T-helper 22 cell (primary cell): ENCODE measurements around the gene KSR2.
"Not testable (repeated sequence)": the region's sequence is repeated elsewhere in the genome, so short reads cannot be mapped to it uniquely, and the experiment has no call there.

ENCODE experiments used
- DNase-seq: peaks from one replicate; pipeline ENCODE4 v3.0.0-alpha.2; 2020; ENCODE audit warnings: low read depth

The KSR2 gene

DNA sequence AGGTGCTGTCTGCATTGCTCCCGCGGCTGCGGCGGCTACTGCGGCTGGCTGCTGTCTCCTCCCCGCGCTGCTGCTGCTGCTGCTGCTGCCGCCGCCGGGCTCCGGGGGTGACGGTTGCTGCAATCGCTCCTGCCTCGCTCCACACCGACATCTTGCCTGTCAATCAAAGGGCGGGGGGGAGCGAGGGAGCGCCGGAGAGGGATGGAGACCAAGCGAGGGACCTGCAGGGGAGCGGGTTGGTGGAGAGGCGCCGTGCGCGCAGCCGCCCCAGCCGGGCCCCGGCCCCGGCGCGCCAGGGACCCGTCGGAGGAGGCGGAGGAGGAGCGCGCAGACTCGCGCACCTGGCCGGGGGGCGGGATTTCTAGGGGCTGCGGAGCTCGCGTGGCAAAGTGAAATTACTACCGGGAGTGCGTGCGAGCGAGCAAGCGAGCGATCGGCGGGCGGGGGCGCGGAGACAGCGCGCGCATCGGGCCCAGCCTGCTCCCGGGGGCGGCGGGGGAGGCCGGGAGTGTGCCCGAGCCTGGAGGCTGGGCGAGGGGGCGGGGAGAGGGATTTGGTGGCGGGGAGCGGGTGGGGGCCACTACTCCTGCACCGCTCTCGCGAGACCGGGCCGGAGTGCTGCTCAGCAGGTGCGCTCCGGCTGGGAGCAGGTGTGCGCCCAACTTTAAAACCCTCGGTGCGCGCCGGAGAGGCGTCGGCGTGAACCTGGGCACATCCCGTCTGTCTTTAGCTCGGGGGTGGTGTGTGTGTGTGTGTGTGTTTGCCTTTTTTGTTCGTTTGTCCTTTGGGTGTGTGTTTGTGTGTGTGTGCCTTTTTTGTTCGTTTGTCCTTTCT lies at the start of gene KSR2:
Gene KSR2, minus strand, starts transcription at position 165 of the 834 bp plus-strand sequence. CDS start 735 bp downstream, outside the sequence.
- no peak for DNase-seq

DNA sequence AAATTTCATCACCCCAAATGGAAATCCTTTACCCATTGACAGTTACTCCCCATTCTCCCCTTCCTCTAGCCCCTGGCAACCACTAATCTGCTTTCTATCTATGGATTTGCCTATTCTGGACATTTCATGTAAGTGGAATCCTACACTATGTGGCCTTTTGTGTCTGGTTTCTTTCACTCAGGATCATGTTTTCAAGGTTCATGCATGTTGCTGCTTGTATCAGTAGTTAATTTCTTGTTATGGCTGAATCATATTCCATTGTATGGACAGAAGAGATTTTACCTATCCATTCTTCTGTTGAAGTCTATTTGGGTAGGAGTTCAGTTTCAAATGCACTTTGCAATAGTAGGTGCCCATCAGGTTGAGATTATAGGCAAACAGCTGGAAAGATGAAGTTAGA lies 49.1 kb upstream of the KSR2 start:
- no peak for DNase-seq

GRCh38 chr12:118016424-118017264 lies 47.9 kb upstream of the KSR2 start, which contains the start of gene RFC5:
RFC5 (plus strand) TSS chr12:118016703; CDS start chr12:118016828, 125 bp downstream.
- peak; percentile 94 for DNase-seq

DNA sequence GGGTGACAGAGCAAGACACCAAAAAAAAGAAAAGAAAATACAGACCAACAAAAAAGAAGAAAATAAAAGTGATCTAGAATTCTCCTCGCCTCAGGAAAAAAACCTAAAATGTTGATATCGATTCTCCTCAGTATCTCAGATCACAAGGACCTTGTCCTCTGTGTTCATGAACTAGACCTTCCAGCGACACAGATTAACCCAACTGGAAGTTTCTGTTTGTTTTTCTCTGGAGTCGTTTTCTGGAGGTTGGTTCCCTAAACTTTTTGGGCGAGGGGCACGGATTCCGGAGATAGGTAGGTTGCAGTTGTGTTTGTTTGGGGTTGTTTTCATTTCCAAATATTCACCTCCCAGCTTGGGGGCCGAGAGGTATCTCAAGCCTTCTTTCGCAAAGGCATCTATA lies 47.2 kb upstream of the KSR2 start:
- no peak for DNase-seq

- DNase-seq: no peak
Measured at GRCh38 chr12:118015306-118015705, 46.5 kb upstream of the KSR2 start.

DNA sequence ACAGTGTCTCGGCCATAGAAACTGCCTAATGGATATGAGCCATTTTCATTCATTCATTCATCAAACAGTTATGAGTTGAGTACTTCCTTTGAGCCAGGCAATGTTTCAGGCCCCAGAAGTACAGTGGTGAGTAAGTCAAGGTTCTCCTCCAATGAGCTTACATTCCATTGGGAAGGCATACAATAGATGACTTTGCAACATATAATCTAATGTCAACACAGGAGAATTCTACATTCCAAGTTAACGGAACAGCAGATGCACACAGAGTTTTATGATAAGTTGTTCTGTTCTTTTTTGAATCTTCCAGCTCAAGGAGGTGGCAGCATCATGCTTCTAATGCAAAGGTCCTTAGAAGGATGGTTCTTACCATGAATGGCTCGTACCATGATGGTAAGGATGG lies 44.5 kb upstream of the KSR2 start:
- DNase-seq: no peak

- DNase-seq: no peak
Measured at GRCh38 chr12:118011961-118012360, 43.2 kb upstream of the KSR2 start.

DNA sequence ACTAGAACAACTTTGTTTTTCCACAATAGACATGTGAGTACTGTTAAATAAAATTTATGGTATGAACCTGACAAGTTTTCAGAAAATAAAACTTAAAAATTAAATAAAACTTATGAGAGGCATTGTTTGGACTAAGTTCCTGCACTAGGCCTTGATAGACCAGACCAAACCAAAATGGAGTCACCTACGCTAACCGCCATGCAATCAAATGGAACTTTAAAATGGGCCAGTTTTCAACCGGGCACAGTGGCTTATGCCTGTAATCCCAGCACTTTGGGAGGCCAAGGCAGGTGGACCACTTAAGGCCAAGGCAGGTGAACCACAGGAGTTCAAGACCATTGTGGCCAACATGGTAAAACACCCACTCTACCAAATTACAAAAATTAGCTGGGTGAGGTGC lies 42.6 kb upstream of the KSR2 start:
- no peak for DNase-seq

GRCh38 chr12:118010903-118011302 lies 42.1 kb upstream of the KSR2 start:
- no peak for DNase-seq

GRCh38 chr12:117999806-118000205 lies 31.0 kb upstream of the KSR2 start:
- DNase-seq: not testable (repeated sequence)

DNA sequence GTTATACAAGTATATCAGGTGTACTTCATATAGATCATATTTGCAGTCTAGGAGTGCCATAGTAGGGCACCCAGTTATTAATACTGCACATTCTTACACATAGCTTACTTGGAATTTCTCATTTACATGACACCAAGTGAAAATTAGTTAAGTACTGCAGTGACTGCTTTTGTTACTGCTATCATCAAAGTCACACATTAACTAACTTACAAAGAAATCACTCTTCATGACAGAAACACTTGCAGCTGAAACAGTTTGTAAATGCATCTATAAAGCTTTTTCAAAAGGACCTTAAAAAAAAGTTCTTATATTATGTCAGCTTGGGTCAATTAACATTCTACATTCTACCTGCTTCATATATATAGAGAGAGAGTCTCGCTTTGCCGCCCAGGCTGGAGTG lies 29.9 kb upstream of the KSR2 start:
- DNase-seq: no peak

DNA sequence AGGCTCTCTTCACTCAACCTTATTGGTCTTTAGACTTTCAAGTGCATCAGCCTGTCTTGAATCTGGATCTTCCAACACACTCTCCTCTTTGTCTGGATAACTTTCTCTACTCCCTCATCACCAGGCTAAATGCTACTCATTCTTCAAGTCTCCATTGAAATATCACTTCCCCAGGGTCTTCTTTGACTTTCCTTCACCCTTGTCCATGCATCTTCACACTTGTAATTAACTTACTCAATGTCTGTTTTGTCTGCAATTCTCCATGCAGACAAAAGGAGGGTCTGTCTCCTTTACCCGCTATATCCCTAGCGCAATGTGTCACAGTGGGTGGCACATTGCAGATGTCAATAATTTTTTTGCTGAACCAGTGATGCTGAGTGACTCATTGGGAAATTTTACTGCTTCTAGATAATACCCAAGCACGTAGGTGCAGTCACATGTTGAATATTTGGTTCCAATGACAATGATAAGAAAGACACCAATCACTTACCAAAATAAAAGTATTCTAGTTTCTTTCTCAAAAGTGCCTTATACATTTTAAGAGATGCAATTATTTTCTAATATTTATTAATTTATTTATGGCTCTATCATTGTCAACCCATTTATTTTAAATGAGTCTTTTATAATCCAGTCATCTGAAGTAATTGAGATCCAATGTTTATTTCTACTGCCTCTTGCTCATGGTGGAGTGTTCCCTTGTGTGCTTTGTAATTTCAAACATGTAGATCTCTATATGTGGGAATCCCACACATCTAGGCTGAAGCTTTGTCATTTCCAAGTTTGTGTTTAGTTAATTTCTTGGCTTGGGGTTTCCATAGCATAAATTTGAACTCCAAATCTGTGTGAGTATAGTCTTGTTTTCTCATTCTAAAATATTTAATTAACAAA lies 26.0 kb upstream of the KSR2 start:
- no peak for DNase-seq

GRCh38 chr12:117986705-117987469 lies 18.1 kb upstream of the KSR2 start:
- DNase-seq: no peak

DNA sequence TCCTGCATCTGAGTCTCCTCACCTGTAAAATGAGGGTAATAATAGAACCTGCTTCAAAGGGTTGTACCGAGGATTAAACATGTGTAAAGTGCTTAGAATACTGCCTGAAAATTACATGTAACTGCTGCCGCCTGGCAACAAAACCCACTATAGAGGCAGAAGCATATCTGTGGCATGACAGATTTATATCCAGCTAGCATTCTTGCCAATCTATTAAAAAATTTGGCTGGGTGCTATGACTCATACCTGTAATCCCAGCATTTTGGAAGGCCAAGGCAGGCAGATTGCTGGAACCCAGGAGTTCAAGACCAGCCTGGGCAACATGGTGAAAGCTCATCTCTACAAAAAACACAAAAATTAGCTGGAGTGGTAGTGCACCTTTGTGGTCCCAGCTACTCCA lies 16.4 kb upstream of the KSR2 start:
- no peak for DNase-seq

- DNase-seq: no peak
Measured at GRCh38 chr12:117981267-117981666, 12.5 kb upstream of the KSR2 start.

GRCh38 chr12:117980616-117981015 lies 11.8 kb upstream of the KSR2 start:
- DNase-seq: no peak

DNA sequence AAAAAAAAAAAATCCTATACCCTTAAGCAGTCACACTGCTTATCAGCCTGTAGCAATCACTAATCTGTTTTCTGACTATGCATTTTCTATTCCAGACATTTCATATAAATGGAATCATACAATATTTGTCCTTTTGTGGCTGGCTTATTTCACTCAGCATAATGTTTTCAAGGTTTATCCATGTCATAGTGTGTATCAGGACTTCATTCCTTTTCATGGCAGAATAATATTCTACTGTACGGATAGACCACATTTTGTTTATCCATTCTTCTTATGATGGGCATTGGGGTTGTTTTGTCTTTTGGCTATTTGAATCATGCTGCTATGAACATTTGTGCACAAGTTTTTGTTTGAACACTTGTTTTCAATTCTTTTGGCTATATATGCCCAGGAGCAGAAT lies 8.6 kb upstream of the KSR2 start:
- no peak for DNase-seq

GRCh38 chr12:117975006-117975405 lies 6.2 kb upstream of the KSR2 start:
- DNase-seq: no peak

DNA sequence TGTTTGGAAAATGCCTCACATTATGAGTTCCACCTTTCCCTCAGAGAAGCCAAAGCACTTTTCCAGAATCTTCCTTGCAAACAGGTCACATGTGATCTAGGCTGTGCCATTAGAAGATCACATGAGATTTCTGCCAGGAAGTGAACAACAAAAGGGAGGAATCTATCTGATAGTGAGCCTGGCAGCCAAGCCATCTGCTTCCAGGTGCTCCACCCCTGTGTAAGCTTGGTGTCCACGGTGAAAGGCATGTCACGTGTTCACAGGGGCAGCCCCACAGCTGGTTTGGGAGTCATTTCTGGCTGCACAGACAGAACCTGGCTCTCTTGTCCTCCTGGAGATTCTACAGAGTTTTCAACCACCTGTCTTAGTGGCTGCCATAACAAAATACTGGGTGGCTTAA lies 3.5 kb upstream of the KSR2 start:
- no peak for DNase-seq

DNA sequence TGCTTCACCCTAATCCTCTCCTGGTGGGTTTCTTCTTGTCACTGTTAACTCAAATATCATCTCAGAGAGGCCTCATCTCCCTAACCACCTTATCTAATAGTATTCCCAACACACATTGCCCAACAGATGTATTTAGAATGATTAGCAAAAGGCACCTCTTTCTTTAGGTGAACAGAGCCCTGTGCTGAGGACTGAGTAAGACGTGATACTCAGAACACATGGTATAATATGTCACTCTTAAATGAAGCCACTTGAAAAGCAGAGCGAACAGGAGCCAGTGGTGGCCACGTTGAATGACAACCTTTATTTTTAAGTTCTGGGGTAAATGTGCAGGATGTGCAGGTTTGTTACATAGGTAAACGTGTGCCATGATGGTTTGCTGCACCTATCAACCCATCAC lies 1.5 kb upstream of the KSR2 start:
- no peak for DNase-seq

GRCh38 chr12:117968151-117968789 lies 520 bp downstream of the KSR2 start:
- DNase-seq: no peak
